IPS DF 4.7 (cell line): ENCODE results near the gene PDCD2.
A peak's percentile ranks its signal among the peaks of the same experiment; 100 is the strongest.
"Not testable (repeated sequence)": the region's sequence is repeated elsewhere in the genome, so short reads cannot be mapped to it uniquely, and the experiment has no call there.

ENCODE experiments used
- DNase-seq: peaks from one replicate; pipeline ENCODE4 v3.0.0-alpha.2; 2013; ENCODE audit warnings: low spot score; ENCODE audit errors: extremely low read depth

Gene PDCD2

DNA sequence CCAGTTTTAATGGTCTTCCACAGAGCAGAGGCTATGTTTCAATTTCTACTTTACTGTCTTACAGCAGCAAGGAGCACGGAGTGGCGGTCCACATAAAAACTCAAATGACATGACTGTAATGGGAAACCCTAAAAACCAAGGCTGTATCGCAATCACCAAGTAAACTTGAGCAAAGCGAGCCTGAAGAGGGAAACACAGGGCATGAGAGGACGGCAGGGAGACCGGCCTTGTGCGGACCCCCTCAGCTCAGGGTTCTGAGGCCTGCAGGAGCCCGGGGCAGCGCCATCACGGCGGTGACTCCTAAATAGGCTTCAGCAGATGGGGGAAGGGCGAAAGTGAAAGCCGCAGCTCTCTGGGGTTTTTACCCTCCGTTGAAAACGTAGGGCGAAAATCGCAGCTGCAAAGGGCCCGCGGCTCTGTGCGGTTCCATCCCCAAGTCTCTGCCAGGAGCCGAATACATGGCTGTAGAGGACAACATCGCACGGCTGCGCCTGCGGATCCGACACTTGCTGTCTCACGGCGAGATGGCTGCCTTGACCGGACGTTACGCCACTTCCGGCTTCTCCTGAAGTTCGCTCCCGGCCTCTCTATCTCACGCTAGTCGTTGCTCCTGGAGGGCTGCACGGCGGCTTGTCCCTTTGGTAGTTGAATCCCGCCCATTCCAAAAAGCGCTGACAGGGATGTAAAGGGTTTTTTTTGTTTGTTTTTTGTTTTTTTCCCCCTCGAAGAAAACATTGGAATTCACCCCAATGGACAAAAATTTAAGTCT, 31.5 kb downstream of the PDCD2 start, which contains the start of gene PSMB1:
PSMB1 (minus strand) TSS at position 543 of the 769 bp plus-strand sequence; CDS start at position 478, 65 bp downstream.
- peak; percentile 91 for DNase-seq

DNA sequence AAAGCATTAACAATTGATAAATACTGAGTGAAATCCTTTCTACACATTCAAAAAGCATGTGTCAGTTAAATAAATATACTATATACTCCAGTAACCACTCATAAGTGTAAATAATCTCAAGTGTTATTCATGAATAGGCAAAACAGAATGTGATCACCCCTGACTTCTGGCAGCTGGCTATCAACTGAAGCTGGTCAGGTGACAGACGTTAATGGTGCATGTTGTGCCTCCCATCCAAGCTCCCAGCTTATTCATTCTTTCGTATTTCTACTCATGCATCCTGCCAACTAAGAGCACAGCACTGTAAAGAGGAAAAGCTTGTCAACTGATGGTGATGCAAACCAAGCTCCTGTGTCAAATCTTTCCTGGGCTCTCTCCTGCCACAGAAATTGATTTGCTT, 39.0 kb downstream of the PDCD2 start:
- no peak for DNase-seq

DNA sequence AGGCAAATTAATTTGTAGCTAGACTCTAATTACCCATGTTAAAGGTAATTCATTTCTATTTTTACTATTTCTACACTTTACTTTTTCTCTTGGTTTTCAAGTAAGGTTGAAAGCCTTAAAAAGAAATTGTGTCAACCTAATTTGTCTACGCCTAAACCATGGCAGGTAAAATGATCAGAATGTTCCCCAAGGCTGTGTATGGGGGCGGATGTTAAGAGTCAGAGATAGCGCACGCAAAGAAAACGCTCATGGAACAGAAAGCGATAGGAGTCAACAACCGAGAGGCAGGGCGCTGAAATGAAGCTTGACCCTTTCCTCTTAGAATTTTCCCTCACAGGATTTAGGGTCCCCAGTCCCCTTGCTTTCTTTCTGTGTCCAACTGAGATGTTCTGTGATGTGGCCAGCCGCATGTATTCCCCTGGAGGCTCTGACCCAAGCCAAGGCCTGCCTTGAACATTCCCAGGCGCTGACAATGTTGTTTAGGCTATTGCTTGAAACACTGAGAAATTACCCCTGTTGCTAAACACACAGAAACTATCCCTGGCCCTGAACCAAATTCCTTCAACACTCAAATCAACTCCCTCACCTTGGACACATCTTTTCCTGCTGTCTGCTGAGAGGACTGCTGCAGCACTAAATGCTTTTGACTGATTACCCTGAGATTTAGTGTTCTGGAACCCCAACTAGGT, 42.3 kb downstream of the PDCD2 start:
- DNase-seq = no peak

DNA sequence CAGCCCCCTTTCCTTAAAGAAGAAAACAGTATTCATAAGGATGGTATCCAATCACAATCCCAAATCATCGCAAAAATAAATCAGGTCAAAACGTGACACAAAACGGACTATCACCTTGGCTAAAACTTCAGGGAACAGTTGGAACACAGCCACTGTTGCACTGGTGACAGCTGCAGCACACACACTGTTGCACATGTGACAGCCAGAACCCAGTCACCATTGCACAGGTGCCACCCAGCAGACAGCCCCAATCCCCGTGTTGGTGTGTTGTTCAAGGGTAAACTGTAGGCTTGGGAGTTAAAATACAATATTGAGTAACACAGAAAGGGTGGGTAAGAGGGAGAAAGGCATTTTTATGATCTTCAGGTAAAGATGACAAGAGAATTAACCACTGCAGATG, 47.1 kb downstream of the PDCD2 start:
- no peak for DNase-seq

DNA sequence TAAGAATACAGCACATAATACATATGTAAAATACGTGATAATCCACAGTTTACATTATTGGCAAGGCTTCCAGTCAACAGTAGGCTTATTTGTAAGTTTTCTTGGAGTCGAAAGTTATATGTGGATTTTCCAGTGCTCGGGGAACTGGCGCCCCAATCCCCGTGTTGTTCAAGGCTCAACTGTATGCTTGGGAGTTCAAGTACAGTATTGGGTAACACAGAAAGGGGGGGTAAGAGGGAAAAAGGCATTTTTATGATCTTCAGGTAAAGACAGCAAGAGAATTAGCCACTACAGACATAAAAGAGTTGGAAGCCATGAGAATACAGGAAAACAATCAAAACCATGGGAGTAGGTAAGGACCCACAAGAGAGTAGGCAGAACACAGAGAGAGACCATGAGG, 47.8 kb downstream of the PDCD2 start:
- no peak for DNase-seq

DNA sequence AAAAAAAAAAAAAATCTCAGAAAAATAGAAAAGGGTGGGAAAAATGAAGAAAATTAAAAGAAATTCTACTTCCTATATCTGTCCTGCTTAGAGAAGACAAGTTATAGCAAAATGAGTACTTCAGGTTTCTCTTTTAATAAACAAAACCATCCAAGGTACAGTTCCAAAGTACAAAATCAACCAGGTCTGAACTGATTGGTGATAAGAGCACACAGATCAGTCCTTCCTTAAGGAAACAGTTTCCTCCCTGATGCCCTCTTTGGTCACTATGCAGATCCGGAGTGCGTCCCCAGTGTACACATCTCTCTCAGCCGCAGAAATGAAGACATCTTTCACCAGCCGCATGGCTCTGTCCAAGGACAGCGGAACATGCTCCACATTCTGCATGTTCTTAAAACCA, 49.4 kb downstream of the PDCD2 start:
- no peak for DNase-seq

DNA sequence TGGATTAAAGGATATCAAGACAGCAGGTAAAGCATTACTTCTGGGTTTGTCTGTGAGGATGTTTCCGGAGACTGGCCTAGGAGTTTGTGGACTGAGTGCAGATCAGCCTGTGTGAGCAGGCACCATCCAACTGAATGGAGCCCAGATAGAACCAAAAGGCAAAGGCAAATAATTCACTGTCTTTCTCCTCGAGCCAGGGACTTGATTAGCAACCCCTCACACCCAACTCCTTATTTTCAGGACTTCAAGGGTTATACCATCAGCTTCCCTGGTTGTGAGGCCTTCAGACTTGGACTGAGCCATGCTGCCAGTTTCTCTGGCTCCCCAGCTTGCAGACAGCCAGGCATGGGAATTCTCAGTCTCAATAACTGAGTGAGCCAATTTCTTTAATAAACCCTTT, 50.6 kb downstream of the PDCD2 start:
- DNase-seq = no peak

DNA sequence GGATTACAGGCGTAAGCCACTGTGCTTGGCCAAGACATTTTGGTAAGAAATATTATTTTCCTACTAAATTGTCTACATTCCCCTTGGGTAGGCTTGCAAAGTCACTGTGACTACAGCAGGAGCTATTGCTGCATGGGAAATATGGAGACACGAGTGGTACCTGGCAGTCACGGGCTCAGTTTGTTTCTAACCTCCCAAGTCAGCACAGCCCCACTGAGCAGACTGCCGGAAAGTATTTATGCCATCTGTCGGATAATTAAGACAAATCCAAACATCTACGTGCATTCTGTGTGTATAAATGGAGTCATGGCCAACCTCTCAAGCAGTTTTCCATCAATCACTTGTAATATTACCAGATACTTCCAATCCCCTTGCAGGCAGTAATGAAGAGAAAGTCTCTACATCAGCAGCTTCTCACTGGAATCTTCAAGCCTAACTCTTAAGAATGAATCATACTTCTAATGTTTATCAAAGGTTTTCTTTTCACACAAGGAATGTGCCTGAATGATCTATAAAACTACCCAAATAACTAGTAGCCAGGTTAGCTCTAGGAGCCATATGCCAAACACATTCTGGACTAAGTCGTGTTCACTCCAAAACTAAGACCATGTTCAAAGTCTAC, 51.5 kb downstream of the PDCD2 start:
- no peak for DNase-seq

DNA sequence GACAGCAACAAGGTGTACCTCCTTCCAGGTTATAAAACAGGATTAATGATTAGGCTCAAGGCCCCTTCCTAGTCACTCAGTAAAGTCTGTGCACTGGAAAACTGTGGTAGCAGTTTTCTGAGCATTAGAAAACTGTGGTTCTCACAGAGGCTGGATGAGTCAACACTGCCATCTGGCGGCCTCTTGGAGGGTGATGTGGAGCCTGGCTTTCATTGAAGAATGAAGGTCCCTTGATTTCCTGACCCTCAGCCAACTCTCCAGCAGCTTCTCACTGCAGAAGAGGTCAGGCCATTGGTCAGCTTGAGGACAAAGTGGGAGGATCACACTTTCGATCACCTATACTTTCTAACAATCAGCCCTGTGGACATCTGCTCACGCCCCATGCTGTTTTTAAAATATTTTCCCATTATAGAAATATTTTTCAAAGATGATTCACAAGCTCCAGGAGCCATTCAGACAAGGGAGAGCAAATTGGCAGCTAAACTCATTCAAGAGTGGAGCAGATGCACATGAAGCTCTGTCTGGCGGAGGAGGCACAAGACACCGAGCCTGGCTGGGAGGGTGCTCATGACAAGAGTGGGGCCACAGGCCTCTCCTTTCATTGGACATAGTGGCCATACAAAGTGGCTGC, 54.5 kb downstream of the PDCD2 start:
- peak; percentile 41 for DNase-seq

DNA sequence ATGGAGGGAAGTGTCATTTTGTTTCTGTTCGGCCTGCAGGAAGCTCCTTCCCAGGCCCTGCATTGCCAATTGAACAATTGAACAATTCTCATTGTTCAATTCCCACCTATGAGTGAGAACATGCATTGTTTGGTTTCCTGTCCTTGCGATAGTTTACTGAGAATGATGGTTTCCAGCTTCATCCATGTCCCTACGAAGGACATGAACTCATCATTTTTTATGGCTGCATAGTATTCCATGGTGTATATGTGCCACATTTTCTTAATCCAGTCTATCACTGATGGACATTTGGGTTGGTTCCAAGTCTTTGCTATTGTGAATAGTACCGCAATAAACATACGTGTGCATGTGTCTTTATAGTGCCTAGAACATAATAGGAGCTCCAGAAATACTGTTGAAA, 56.4 kb downstream of the PDCD2 start:
- not testable (repeated sequence) for DNase-seq

DNA sequence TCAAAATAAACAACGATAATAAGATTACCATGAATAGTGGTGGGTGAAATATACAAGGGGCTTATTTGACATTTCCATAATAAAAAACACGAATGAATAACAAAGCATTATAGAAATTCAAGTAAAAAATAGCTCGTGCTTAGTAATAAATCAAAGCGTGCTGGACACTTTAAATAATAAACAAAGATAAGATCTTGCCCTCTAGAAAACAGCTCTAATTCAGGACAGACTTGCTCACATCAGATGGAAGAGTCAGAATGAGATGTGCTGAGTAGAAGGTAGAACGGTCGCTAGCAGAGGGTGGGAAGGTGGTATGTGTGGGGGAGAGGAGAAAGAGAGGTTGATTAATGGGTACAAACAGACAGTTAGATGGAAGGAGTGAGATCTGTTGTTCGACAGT, 58.6 kb downstream of the PDCD2 start:
- no peak for DNase-seq
